ENCODE data around the gene ANKLE1. TPM values are rescaled to one million over a fixed set of nuclear protein-coding genes. Genes with fewer than 3 reads are reported as not detected.

The ANKLE1 gene
- total and polyA plus RNA-seq, 2 donors (not counting 3 experiments of a cell fraction or from before 2014, with no cell fraction given) = 1.9 to 3.1 TPM

GRCh38 chr19:17322854-17323253 lies 41.2 kb downstream of the ANKLE1 start:
- Histone ChIP-seq H2AFZ (ENCODE audit: low read depth, low read length) (no peak overlapping the region), H3K27ac (ENCODE audit: insufficient read depth, low read depth, low read length) (no peak overlapping the region), H3K27me3 (ENCODE audit: control insufficient read depth in 2 of 2, insufficient read depth in 2 of 2, low read length in 2 of 2) (no peaks in the 10 kb centered on the region), H3K4me2 (ENCODE audit: insufficient read depth, low read length) (no peak overlapping the region), H3K4me1 (ENCODE audit: control insufficient read depth, extremely low read depth, insufficient read depth, low read length) (no peaks in the 10 kb centered on the region), H4K20me1 (replicated peaks; ENCODE audit: control insufficient read depth, extremely low read depth, insufficient read depth, low read length) (no peaks in the 10 kb centered on the region), H3K4me3 (replicated peaks in 1 of 3; ENCODE audit: insufficient read depth in 1 of 3, low read depth in 1 of 3, low read length in 3 of 3) (no peak overlapping the region), H3K79me2 (ENCODE audit: control insufficient read depth, insufficient read depth, low read length) (no peaks in the 10 kb centered on the region), H3K9me1 (replicated peaks; ENCODE audit: control insufficient read depth, extremely low read depth, insufficient read depth, low read length) (no peaks in the 10 kb centered on the region), H3K9ac (replicated peaks; ENCODE audit: extremely low read depth, insufficient read depth, low read length) (no peak overlapping the region), H3K36me3 (ENCODE audit: control insufficient read depth in 2 of 2, extremely low read depth in 1 of 2, insufficient read depth in 2 of 2, low read length in 2 of 2) (peaks cover 6 to 15% of the 10 kb centered on the region in 2 experiments), H3K9me3 (replicated peaks; ENCODE audit: control insufficient read depth, insufficient read depth, low read length) (no peaks in the 10 kb centered on the region)
- DNase-seq (ENCODE audit: low read depth, low spot score) = no peak
- TF ChIP-seq GATA2 (IDR thresholded peaks at IDR 0.05; ENCODE audit: insufficient read depth, insufficient read length, low read depth, low read length) (no peak), JUN (IDR thresholded peaks at IDR 0.05; ENCODE audit: borderline replicate concordance, insufficient read depth, insufficient read length, low read depth) (no peak), EZH2 (IDR thresholded peaks at IDR 0.05; ENCODE audit: borderline replicate concordance, low read depth, low read length, severe bottlenecking) (no peak), MAX (IDR thresholded peaks at IDR 0.05; ENCODE audit: insufficient read depth, insufficient read length) (no peak), MYC (IDR thresholded peaks at IDR 0.05; ENCODE audit: low read depth, low read length) (no peak), FOS (IDR thresholded peaks at IDR 0.05; ENCODE audit: borderline replicate concordance, insufficient read depth, low read length) (no peak), POLR2AphosphoS5 (IDR thresholded peaks at IDR 0.05; ENCODE audit: insufficient read depth, low read depth, low read length) (no peak), POLR2A (IDR thresholded peaks at IDR 0.05; ENCODE audit: low read depth, low read length) (no peak), CTCF (IDR thresholded peaks at IDR 0.05; ENCODE audit: extremely low read depth in 1 of 2, insufficient read depth in 1 of 2, low read depth in 1 of 2, low read length in 2 of 2) (no peak)
- intact Hi-C loops (cut with micrococcal nuclease) (no loop called here), dilution Hi-C loops (cut with MboI; ENCODE audit: extremely low pct_ligation_motif_present, low sequenced_read_pairs) (no loop called here)
- FAIRE-seq = no peak
- POLR2A ChIA-PET = no interaction called here
- TSS peak; percentile 5 for BruUV-seq (replicated peaks)
- CTCF ChIA-PET = no interaction called here
